ENCODE data around the gene MOGAT1.
A peak's percentile ranks its signal among the peaks of the same experiment; 100 is the strongest.

Gene MOGAT1

GRCh38 chr2:222707689-222708273, 36.3 kb downstream of the MOGAT1 start (continued):
- no peak for TF ChIP-seq ZBTB11 (tag by site-specific recombination; conservative IDR thresholded peaks at IDR 0.05; ENCODE audit: low read depth)
- no peak for TF ChIP-seq ZNF843 (tag by site-specific recombination; IDR thresholded peaks at IDR 0.05)
- TF ChIP-seq ZBTB44 (tag by site-specific recombination; IDR thresholded peaks at IDR 0.05), result no peak
- TF ChIP-seq ZNF785 (tag by site-specific recombination; IDR thresholded peaks at IDR 0.05), result no peak
- no peak for TF ChIP-seq ZNF548 (tag by site-specific recombination; IDR thresholded peaks at IDR 0.05)
- no peak for TF ChIP-seq ZNF157 (tag by site-specific recombination; IDR thresholded peaks at IDR 0.05)
- no peak for TF ChIP-seq REST (tag by site-specific recombination; IDR thresholded peaks at IDR 0.05)
- no peak for TF ChIP-seq GLI4 (tag by site-specific recombination; IDR thresholded peaks at IDR 0.05)
- no peak for TF ChIP-seq ZNF701 (tag by site-specific recombination; IDR thresholded peaks at IDR 0.05)
- TF ChIP-seq ZNF580 (tag by site-specific recombination; IDR thresholded peaks at IDR 0.05), result 0 out of 2 replicates have a peak, but pooled peaks have one; percentile 41
- TF ChIP-seq MZF1 (tag by site-specific recombination; IDR thresholded peaks at IDR 0.05; ENCODE audit: borderline replicate concordance), result no peak
- no peak for TF ChIP-seq PRDM1 (tag by site-specific recombination; IDR thresholded peaks at IDR 0.05)
- TF ChIP-seq RBAK (tag by site-specific recombination; IDR thresholded peaks at IDR 0.05), result no peak

- ChIA-PET CTCF (interaction anchor here (0.6 to 5.1 kb wide), 30 partner anchors 8 to 650 kb away, joined by 3 to 37 read pairs (median 5); no protein-coding TSS in a partner anchor), POLR2A (interaction anchor here (1.0 to 1.5 kb wide), 4 partner anchors 45 to 195 kb away, joined by 3 to 19 read pairs (median 4); partner anchors contain the start of gene ACSL3)
- H3K36me3 ChIP-seq (ENCODE audit: control insufficient read depth in 2 of 2, insufficient read depth in 1 of 2, low read length in 2 of 2), result no peaks in the 10 kb centered on the region
- H3K4me3 ChIP-seq (ENCODE audit: low read depth, low read length), result no peak overlapping the region
- H3K4me1 ChIP-seq (ENCODE audit: control insufficient read depth, insufficient read depth, low read length), result no peaks in the 10 kb centered on the region
- H3K9me3 ChIP-seq (ENCODE audit: control insufficient read depth, insufficient read depth, low read depth, low read length), result no peaks in the 10 kb centered on the region
- H3K27ac ChIP-seq (ENCODE audit: extremely low read depth, low read depth, low read length), result no peak overlapping the region
- TF ChIP-seq TRIM28 (IDR thresholded peaks at IDR 0.05; ENCODE audit: borderline replicate concordance, low read length) (0 out of 2 replicates have a peak, but pooled peaks have one; percentile 54), PRDM10 (tag by site-specific recombination; IDR thresholded peaks at IDR 0.05) (0 out of 2 replicates have a peak, but pooled peaks have one; percentile 26), ZNF311 (tag by site-specific recombination; IDR thresholded peaks at IDR 0.05; ENCODE audit: borderline replicate concordance) (no peak), ZNF658 (tag by site-specific recombination; IDR thresholded peaks at IDR 0.05) (no peak), CTCF (tag by site-specific recombination; IDR thresholded peaks at IDR 0.05) (peak; percentile 79), ZNF654 (tag by site-specific recombination; IDR thresholded peaks at IDR 0.05; ENCODE audit: low read depth) (peak; percentile 64), ZBTB8A (tag by site-specific recombination; IDR thresholded peaks at IDR 0.05) (peak; percentile 72), ZNF549 (tag by site-specific recombination; IDR thresholded peaks at IDR 0.05) (no peak), SCRT1 (tag by site-specific recombination; IDR thresholded peaks at IDR 0.05; ENCODE audit: borderline replicate concordance) (no peak)
Observed at GRCh38 chr2:222708274-222708710, 36.8 kb downstream of the MOGAT1 start.

All from HEK293 (cell line).